Peyer's patch (tissue), 4 donors: ENCODE data around the gene SELL. TPM values are rescaled to one million over a fixed set of nuclear protein-coding genes. Genes with fewer than 3 reads are reported as not detected.

ENCODE experiments used
- DNase-seq, 3 donors: peaks; one replicate each; pipeline ENCODE4 v3.0.0-alpha.2; 2017 to 2019
- H3K27ac ChIP-seq, 4 donors: fragments of 200-600 bp; sonication (generic); one replicate each; pipeline ENCODE4 v1.5.1; 2016 to 2019
- H3K27me3 ChIP-seq, 2 donors: fragments of 200-600 bp; sonication (generic); one replicate each; pipeline ENCODE4 v1.5.1; 2019
- H3K36me3 ChIP-seq, 3 donors: fragments of 200-600 bp; sonication (generic); one replicate each; pipeline ENCODE4 v1.5.1; 2016 to 2019
- H3K4me1 ChIP-seq, 4 donors: fragments of 200-600 bp; sonication (generic); one replicate each; pipeline ENCODE4 v1.5.1; 2016 to 2019
- H3K4me3 ChIP-seq, 4 donors: fragments of 200-600 bp; sonication (generic); 1 replicate in 3 of 4; 2 replicates in 1 of 4; pipeline ENCODE4 v1.5.1; 2016 to 2019; ENCODE audit warnings: mild to moderate bottlenecking in 1 of 4
- H3K9me3 ChIP-seq, 4 donors: fragments of 200-600 bp; sonication (generic); one replicate each; pipeline ENCODE4 v1.5.1; 2016 to 2019; ENCODE audit warnings: mild to moderate bottlenecking in 1 of 4
- CTCF ChIP-seq, 6 experiments: fragments of 450-650 bp in 4 of 6; fragments of 200-600 bp in 2 of 6; sonication (generic) in 1 of 6; IDR thresholded peaks; one replicate each; pipeline ENCODE4 v1.5.1; 2017 to 2019; ENCODE audit warnings: antibody characterized with exemption in 6 of 6, mild to moderate bottlenecking in 3 of 6, moderate library complexity in 1 of 6
- POLR2A ChIP-seq, 2 donors: fragments of 450-650 bp; IDR thresholded peaks; one replicate each; pipeline ENCODE4 v1.5.1; 2017; ENCODE audit warnings: antibody characterized with exemption in 2 of 2, mild to moderate bottlenecking in 2 of 2, moderate library complexity in 2 of 2
- total RNA-seq, 4 donors: library from RNA; depleted of rRNA; stranded (reverse); fragments of >200 nt; gene quantifications; one replicate each; pipeline ENCODE4 v1.1.0, GENCODE V29; 2016

The SELL gene
- total RNA-seq, 4 donors from 2014 or later, result 0.35 to 9.9 TPM; not detected in 2

GRCh38 chr1:169745015-169745861 is 33.8 kb upstream of the SELL start:
- Histone ChIP-seq H3K27me3 (no peaks in the 10 kb centered on the region), H3K27ac (no peak overlapping the region), H3K4me3 (no peak overlapping the region), H3K4me1 (no peaks in the 10 kb centered on the region), H3K36me3 (no peaks in the 10 kb centered on the region), H3K9me3 (no peaks in the 10 kb centered on the region)
- TF ChIP-seq CTCF (IDR thresholded peaks at IDR 0.05), result no peak
- no peak for TF ChIP-seq POLR2A (IDR thresholded peaks at IDR 0.05)
- DNase-seq, result no peak

GRCh38 chr1:169741666-169742394 is 30.4 kb upstream of the SELL start:
- no peaks in the 10 kb centered on the region for H3K4me1 ChIP-seq
- no peak for TF ChIP-seq CTCF (IDR thresholded peaks at IDR 0.05)
- TF ChIP-seq POLR2A (IDR thresholded peaks at IDR 0.05), result no peak

GRCh38 chr1:169739980-169740379 is 28.6 kb upstream of the SELL start:
- no peak overlapping the region for H3K27ac ChIP-seq

More at GRCh38 chr1:169741666-169742394, 30.4 kb upstream of the SELL start:
- Histone ChIP-seq H3K27me3 (no peaks in the 10 kb centered on the region), H3K36me3 (no peaks in the 10 kb centered on the region), H3K27ac (no peak overlapping the region), H3K9me3 (no peaks in the 10 kb centered on the region), H3K4me3 (no peak overlapping the region)
- DNase-seq, result no peak

GRCh38 chr1:169733924-169734323 is 22.5 kb upstream of the SELL start, which contains the start of gene SELE:
TSS of gene SELE (minus strand) at chr1:169734079. CDS start at chr1:169733612, 467 bp downstream.
- Histone ChIP-seq H3K4me1 (no peaks in the 10 kb centered on the region), H3K27me3 (no peaks in the 10 kb centered on the region), H3K9me3 (no peaks in the 10 kb centered on the region), H3K36me3 (no peaks in the 10 kb centered on the region), H3K4me3 (no peak within 1 kb of the TSS), H3K27ac (no peak within 1 kb of the TSS)
- TF ChIP-seq CTCF (IDR thresholded peaks at IDR 0.05) (no peak), POLR2A (IDR thresholded peaks at IDR 0.05) (no peak)
- DNase-seq, result no peak

More at GRCh38 chr1:169739980-169740379, 28.6 kb upstream of the SELL start:
- Histone ChIP-seq H3K36me3 (no peaks in the 10 kb centered on the region), H3K27me3 (no peaks in the 10 kb centered on the region), H3K4me1 (no peaks in the 10 kb centered on the region), H3K9me3 (no peaks in the 10 kb centered on the region), H3K4me3 (no peak overlapping the region)
- no peak for TF ChIP-seq POLR2A (IDR thresholded peaks at IDR 0.05)
- no peak for TF ChIP-seq CTCF (IDR thresholded peaks at IDR 0.05)
- no peak for DNase-seq

GRCh38 chr1:169731446-169731845 is 20.0 kb upstream of the SELL start:
- Histone ChIP-seq H3K36me3 (no peaks in the 10 kb centered on the region), H3K27ac (no peak overlapping the region), H3K9me3 (no peaks in the 10 kb centered on the region), H3K4me3 (no peak overlapping the region), H3K4me1 (no peaks in the 10 kb centered on the region), H3K27me3 (no peaks in the 10 kb centered on the region)
- DNase-seq, result no peak
- TF ChIP-seq POLR2A (IDR thresholded peaks at IDR 0.05), result no peak

- TF ChIP-seq CTCF (IDR thresholded peaks at IDR 0.05) (no peak), POLR2A (IDR thresholded peaks at IDR 0.05) (no peak)
- no peaks in the 10 kb centered on the region for H3K27me3 ChIP-seq
- no peak for DNase-seq
- no peaks in the 10 kb centered on the region for H3K4me1 ChIP-seq
- no peaks in the 10 kb centered on the region for H3K36me3 ChIP-seq
- no peaks in the 10 kb centered on the region for H3K9me3 ChIP-seq
- no peak overlapping the region for H3K27ac ChIP-seq
- no peak overlapping the region for H3K4me3 ChIP-seq
These were observed 18.6 kb upstream of the SELL start for GRCh38 chr1:169729991-169730390.
